ENCODE data around the gene TCF20. TPM values are rescaled to one million over a fixed set of nuclear protein-coding genes. Genes with fewer than 3 reads are reported as not detected.

Gene TCF20
- 8.5 and 9.4 TPM in 2 replicates for polyA plus RNA-seq (2012; rRNA removed)
- polyA plus RNA-seq (2012; cell fraction: cytosol; rRNA removed) = 5.1 and 7.1 TPM in 2 replicates
- 5.9 and 6.7 TPM in 2 replicates for polyA plus RNA-seq (2012; cell fraction: nucleus; rRNA removed)

GRCh38 chr22:42270510-42271190 is at the start of gene TCF20:
TCF20 (minus strand) TSS chr22:42270653; CDS start chr22:42215305, 55,348 bp downstream.
- peaks cover 42% of the 10 kb centered on the region for H3K79me2 ChIP-seq (ENCODE audit: insufficient read depth)
- no CpG with 5 or more reads among the region's 91 CpGs for WGBS (ENCODE audit: low lambda C conversion rate)
- no peaks in the 10 kb centered on the region for H3K36me3 ChIP-seq (replicated peaks in 1 of 2; ENCODE audit: control insufficient read depth in 1 of 2, insufficient read depth in 2 of 2, low read length in 1 of 2)
- peaks cover 0 to 2% of the 10 kb centered on the region in 2 experiments; a peak in 2 of 4 replicates for H3K4me1 ChIP-seq (ENCODE audit: control insufficient read depth in 1 of 2, insufficient read depth in 2 of 2, low read depth in 1 of 2, low read length in 1 of 2)
- DNase-seq = peak; percentile 90
- H3K27ac ChIP-seq (ENCODE audit: low read depth in 2 of 2, low read length in 1 of 2) = peak within 1 kb of the TSS; percentile 49 to 68; a peak in 3 of 4 replicates
- POLR2A ChIA-PET = no interaction called here
- CTCF ChIA-PET = no interaction called here
- no peaks in the 10 kb centered on the region for H3K9me2 ChIP-seq
- H3F3A ChIP-seq (replicated peaks; ENCODE audit: insufficient read depth) = peaks cover 3% of the 10 kb centered on the region
- no peaks in the 10 kb centered on the region for H3K9me3 ChIP-seq
- no peak for TF ChIP-seq ZBTB33 (IDR thresholded peaks at IDR 0.05; ENCODE audit: borderline replicate concordance, low read depth)
- no peak for TF ChIP-seq EP300 (IDR thresholded peaks at IDR 0.05; ENCODE audit: borderline replicate concordance in 1 of 2, low read depth in 1 of 2, low read length in 1 of 2)
- peak; percentile 81 for TF ChIP-seq USF1 (IDR thresholded peaks at IDR 0.05; ENCODE audit: borderline replicate concordance, low read depth)
- TF ChIP-seq NRF1 (IDR thresholded peaks at IDR 0.05; ENCODE audit: low read depth, low read length) = no peak
- TF ChIP-seq FOSL2 (IDR thresholded peaks at IDR 0.05; ENCODE audit: borderline replicate concordance, low read depth) = no peak
- TF ChIP-seq GATA2 (CRISPR knock-in tag; IDR thresholded peaks at IDR 0.05) = no peak
- TF ChIP-seq EZH2phosphoT487 (IDR thresholded peaks at IDR 0.05; ENCODE audit: borderline replicate concordance, low read depth) = no peak
- TF ChIP-seq YY1 (IDR thresholded peaks at IDR 0.05; ENCODE audit: low read depth) = no peak
- TF ChIP-seq USF2 (IDR thresholded peaks at IDR 0.05; ENCODE audit: borderline replicate concordance, low read depth, low read length) = peak; percentile 17; the same call in 1 of the 2 replicates
- no peak for TF ChIP-seq TCF12 (IDR thresholded peaks at IDR 0.05)
- TF ChIP-seq IRF3 (IDR thresholded peaks at IDR 0.05; ENCODE audit: low read depth, low read length) = no peak
- TF ChIP-seq CTCF (IDR thresholded peaks at IDR 0.05) = no peak
- no peak for TF ChIP-seq SMC3 (IDR thresholded peaks at IDR 0.05; ENCODE audit: low read depth, low read length)
- 0 out of 2 replicates have a peak, but pooled peaks have one; percentile 21 for TF ChIP-seq MAX (IDR thresholded peaks at IDR 0.05; ENCODE audit: low read depth)
- peaks cover 33% of the 10 kb centered on the region for H4K20me1 ChIP-seq (ENCODE audit: insufficient read depth)
- H3K27me3 ChIP-seq (ENCODE audit: insufficient read depth) = no peaks in the 10 kb centered on the region
- peak within 1 kb of the TSS; percentile 73 for H3K4me2 ChIP-seq
- H3K4me3 ChIP-seq (ENCODE audit: low read depth in 2 of 2, low read length in 1 of 2) = peak within 1 kb of the TSS; percentile 65 to 73
- no peak within 1 kb of the TSS for H2AFZ ChIP-seq (ENCODE audit: low read depth)
- peak within 1 kb of the TSS; percentile 71 for H3K9ac ChIP-seq

Data from SK-N-SH (cell line).